ENCODE measurements around the gene GRID1.

- no peak for TF ChIP-seq CTCF (IDR thresholded peaks at IDR 0.05 in 8 of 11, conservative IDR thresholded peaks at IDR 0.05 in 3 of 11)
- no peak for TF ChIP-seq POLR2AphosphoS5 (IDR thresholded peaks at IDR 0.05)
These were observed 353.0 kb downstream of the GRID1 start for GRCh38 chr10:86013568-86013967.
